Fibroblast of mammary gland (primary cell): ENCODE measurements around the gene CCDC87.
"Not testable (repeated sequence)": the region's sequence is repeated elsewhere in the genome, so short reads cannot be mapped to it uniquely, and the experiment has no call there.

Experiments
- DNase-seq: peaks from one replicate; pipeline ENCODE4 v3.0.0-alpha.2; 2010; ENCODE audit warnings: low read depth
- H3K4me3 ChIP-seq: 2 replicates; pipeline ENCODE4 v1.5.1; 2011; ENCODE audit warnings: low read depth, mild to moderate bottlenecking, low read length, moderate library complexity; ENCODE audit not compliant: control insufficient read depth
- CTCF ChIP-seq: conservative IDR thresholded peaks from 2 replicates; pipeline ENCODE4 v1.5.1; 2011; ENCODE audit warnings: low read depth, low read length, inconsistent platforms; ENCODE audit not compliant: control insufficient read depth, insufficient read depth

CCDC87 gene

GRCh38 chr11:66546966-66547661 lies 45.7 kb downstream of the CCDC87 start:
- peak overlapping the region; percentile 68 for H3K4me3 ChIP-seq
- DNase-seq: no peak
- TF ChIP-seq CTCF: no peak

- no peak for TF ChIP-seq CTCF
- peak; percentile 33 for DNase-seq
- peak within 1 kb of the TSS; percentile 68 for H3K4me3 ChIP-seq
Measured at GRCh38 chr11:66546368-66546965, 46.4 kb downstream of the CCDC87 start, which contains the start of gene ACTN3. ACTN3 (plus strand) TSS chr11:66546903; CDS start chr11:66546938, 35 bp downstream.

GRCh38 chr11:66545701-66546367 lies 47.0 kb downstream of the CCDC87 start, which contains the start of gene ZDHHC24:
ZDHHC24 (minus strand) TSS chr11:66546048; CDS start chr11:66546003, 45 bp downstream.
- TF ChIP-seq CTCF: no peak
- H3K4me3 ChIP-seq: peak within 1 kb of the TSS; percentile 68
- DNase-seq: peak; percentile 95

- peak overlapping the region; percentile 68 for H3K4me3 ChIP-seq
- not testable (repeated sequence) for DNase-seq
Measured at GRCh38 chr11:66544952-66545351, 47.9 kb downstream of the CCDC87 start.

- no peak overlapping the region for H3K4me3 ChIP-seq
- DNase-seq: peak; percentile 43
- TF ChIP-seq CTCF: peak; percentile 39
Measured at GRCh38 chr11:66543263-66544107, 49.4 kb downstream of the CCDC87 start.

- no peak overlapping the region for H3K4me3 ChIP-seq
- TF ChIP-seq CTCF: no peak
- peak; percentile 61 for DNase-seq
Measured at GRCh38 chr11:66542362-66542761, 50.5 kb downstream of the CCDC87 start.

GRCh38 chr11:66541892-66542291 lies 51.0 kb downstream of the CCDC87 start:
- TF ChIP-seq CTCF: no peak
- no peak for DNase-seq
- H3K4me3 ChIP-seq: no peak overlapping the region

- H3K4me3 ChIP-seq, DNase-seq: not testable (repeated sequence)
Measured at GRCh38 chr11:66540598-66540997, 52.3 kb downstream of the CCDC87 start.
